ENCODE measurements around the gene DNAJC7. TPM values are rescaled to one million over a fixed set of nuclear protein-coding genes. Genes with fewer than 3 reads are reported as not detected.

DNAJC7 gene
- total and polyA plus RNA-seq, 9 of the 15 experiments (the other 6 are each of a cell fraction or from before 2014, with no cell fraction given): 85.8 to 262 (median 157) TPM

DNA sequence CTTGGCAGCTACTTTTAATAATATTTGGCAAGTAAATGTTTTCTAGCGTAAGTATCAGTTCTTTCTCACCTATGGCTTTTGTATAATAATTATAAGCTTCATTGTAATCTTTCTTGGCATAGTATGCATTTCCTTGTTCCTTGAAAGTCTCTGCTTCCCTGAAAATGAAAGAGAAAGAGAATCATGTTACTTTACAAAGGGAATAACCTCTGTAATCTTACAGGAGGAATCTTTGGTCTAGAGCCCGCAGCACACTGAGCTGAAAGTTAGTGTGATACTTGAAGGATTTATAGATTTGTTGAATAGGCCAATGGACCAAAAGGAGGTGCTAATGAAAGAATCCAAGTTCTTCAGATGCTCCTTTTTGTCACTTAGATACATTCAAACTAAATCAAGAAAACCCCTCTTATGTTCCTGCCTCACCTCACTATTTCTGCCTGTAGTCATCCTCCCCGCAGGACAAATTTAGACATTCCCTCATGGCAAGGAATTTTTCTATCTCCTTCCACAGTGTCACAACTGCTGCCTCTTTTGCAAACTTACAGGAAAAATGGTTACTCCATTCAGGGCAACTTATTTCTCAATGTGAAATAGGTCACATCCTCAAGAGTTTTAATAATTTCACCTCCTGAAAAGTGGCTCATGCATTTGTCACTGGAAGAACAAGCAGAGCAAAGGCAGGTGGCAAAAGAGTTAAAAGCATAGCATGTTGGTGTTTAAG, 16.7 kb downstream of the DNAJC7 start (continued):
- no peak for TF ChIP-seq CEBPZ (IDR thresholded peaks at IDR 0.05; ENCODE audit: borderline replicate concordance, low read depth, low read length)
- TF ChIP-seq ZNF398 (CRISPR knock-in tag; IDR thresholded peaks at IDR 0.05): no peak
- TF ChIP-seq ZNF165 (CRISPR knock-in tag; IDR thresholded peaks at IDR 0.05; ENCODE audit: borderline replicate concordance): no peak
- TF ChIP-seq ELF4 (CRISPR knock-in tag; IDR thresholded peaks at IDR 0.05): no peak
- TF ChIP-seq, protein P1, sequence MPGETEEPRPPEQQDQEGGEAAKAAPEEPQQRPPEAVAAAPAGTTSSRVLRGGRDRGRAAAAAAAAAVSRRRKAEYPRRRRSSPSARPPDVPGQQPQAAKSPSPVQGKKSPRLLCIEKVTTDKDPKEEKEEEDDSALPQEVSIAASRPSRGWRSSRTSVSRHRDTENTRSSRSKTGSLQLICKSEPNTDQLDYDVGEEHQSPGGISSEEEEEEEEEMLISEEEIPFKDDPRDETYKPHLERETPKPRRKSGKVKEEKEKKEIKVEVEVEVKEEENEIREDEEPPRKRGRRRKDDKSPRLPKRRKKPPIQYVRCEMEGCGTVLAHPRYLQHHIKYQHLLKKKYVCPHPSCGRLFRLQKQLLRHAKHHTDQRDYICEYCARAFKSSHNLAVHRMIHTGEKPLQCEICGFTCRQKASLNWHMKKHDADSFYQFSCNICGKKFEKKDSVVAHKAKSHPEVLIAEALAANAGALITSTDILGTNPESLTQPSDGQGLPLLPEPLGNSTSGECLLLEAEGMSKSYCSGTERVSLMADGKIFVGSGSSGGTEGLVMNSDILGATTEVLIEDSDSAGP (CRISPR knock-in tag; IDR thresholded peaks at IDR 0.05): no peak
